ENCODE measurements around the gene HTR3C.

HTR3C gene

GRCh38 chr3:184040010-184040409 lies 12.8 kb upstream of the HTR3C start:
- TF ChIP-seq FOXP2 (optimal IDR thresholded peaks at IDR 0.05; ENCODE audit: borderline replicate concordance, extremely low read depth, extremely low read length, insufficient read depth) (no peak), POLR2AphosphoS5 (IDR thresholded peaks at IDR 0.05; ENCODE audit: low read depth, low read length) (no peak), SIN3A (IDR thresholded peaks at IDR 0.05; ENCODE audit: borderline replicate concordance, insufficient read depth, low read length) (no peak), TAF1 (IDR thresholded peaks at IDR 0.05; ENCODE audit: borderline replicate concordance, insufficient read depth, low read length) (no peak)
- TF ChIP-seq, protein P1, sequence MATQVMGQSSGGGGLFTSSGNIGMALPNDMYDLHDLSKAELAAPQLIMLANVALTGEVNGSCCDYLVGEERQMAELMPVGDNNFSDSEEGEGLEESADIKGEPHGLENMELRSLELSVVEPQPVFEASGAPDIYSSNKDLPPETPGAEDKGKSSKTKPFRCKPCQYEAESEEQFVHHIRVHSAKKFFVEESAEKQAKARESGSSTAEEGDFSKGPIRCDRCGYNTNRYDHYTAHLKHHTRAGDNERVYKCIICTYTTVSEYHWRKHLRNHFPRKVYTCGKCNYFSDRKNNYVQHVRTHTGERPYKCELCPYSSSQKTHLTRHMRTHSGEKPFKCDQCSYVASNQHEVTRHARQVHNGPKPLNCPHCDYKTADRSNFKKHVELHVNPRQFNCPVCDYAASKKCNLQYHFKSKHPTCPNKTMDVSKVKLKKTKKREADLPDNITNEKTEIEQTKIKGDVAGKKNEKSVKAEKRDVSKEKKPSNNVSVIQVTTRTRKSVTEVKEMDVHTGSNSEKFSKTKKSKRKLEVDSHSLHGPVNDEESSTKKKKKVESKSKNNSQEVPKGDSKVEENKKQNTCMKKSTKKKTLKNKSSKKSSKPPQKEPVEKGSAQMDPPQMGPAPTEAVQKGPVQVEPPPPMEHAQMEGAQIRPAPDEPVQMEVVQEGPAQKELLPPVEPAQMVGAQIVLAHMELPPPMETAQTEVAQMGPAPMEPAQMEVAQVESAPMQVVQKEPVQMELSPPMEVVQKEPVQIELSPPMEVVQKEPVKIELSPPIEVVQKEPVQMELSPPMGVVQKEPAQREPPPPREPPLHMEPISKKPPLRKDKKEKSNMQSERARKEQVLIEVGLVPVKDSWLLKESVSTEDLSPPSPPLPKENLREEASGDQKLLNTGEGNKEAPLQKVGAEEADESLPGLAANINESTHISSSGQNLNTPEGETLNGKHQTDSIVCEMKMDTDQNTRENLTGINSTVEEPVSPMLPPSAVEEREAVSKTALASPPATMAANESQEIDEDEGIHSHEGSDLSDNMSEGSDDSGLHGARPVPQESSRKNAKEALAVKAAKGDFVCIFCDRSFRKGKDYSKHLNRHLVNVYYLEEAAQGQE (IDR thresholded peaks at IDR 0.05; ENCODE audit: insufficient read depth in 1 of 2, low read depth in 2 of 2, low read length in 2 of 2), result no peak

GRCh38 chr3:184042617-184043016 lies 10.2 kb upstream of the HTR3C start:
- TF ChIP-seq TAF1 (IDR thresholded peaks at IDR 0.05; ENCODE audit: borderline replicate concordance, insufficient read depth, low read length), result no peak

GRCh38 chr3:184045995-184046394 lies 6.9 kb upstream of the HTR3C start:
- TF ChIP-seq POLR2AphosphoS5 (IDR thresholded peaks at IDR 0.05; ENCODE audit: low read depth, low read length) (no peak), SIN3A (IDR thresholded peaks at IDR 0.05; ENCODE audit: borderline replicate concordance, insufficient read depth, low read length) (no peak), TAF1 (IDR thresholded peaks at IDR 0.05; ENCODE audit: borderline replicate concordance, insufficient read depth, low read length) (no peak), FOXP2 (optimal IDR thresholded peaks at IDR 0.05; ENCODE audit: borderline replicate concordance, extremely low read depth, extremely low read length, insufficient read depth) (no peak)
- TF ChIP-seq, protein P1 (IDR thresholded peaks at IDR 0.05; ENCODE audit: insufficient read depth in 1 of 2, low read depth in 2 of 2, low read length in 2 of 2), result no peak

DNA sequence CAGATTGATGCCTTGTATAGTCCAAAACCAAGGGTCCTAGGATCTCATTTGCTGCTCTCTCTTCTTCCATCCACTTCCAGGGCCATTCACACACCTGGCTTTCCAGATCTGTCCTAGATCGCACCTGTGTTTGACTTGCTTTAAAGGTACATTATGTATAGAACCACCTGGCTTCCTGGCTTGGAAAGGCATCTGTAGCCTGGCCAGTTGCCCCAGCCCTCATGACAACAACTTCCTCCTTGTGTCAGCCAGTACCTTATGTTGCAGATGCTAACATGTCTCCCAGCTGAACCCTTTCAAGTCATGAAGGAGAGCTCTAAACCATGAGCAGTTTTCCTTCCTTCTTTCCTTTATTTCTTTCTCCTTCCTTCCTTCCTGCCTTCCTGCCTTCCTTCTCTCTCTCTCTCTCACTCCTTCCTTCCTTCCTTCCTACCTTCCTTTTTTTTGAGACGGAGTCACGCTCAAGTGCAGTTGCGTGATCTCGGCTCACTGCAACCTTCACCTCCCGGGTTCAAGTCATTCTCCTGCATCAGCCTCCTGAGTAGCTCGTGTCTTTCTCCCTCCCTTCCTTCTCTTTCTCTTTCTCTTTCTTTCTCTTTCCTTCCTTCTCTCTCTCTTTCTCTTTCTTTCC lies 2.5 kb upstream of the HTR3C start:
- TF ChIP-seq TAF1 (IDR thresholded peaks at IDR 0.05; ENCODE audit: borderline replicate concordance, insufficient read depth, low read length), result no peak
- TF ChIP-seq POLR2AphosphoS5 (IDR thresholded peaks at IDR 0.05; ENCODE audit: low read depth, low read length), result no peak
- TF ChIP-seq FOXP2 (optimal IDR thresholded peaks at IDR 0.05; ENCODE audit: borderline replicate concordance, extremely low read depth, extremely low read length, insufficient read depth), result no peak
- TF ChIP-seq SIN3A (IDR thresholded peaks at IDR 0.05; ENCODE audit: borderline replicate concordance, insufficient read depth, low read length), result no peak
- TF ChIP-seq, protein P1 (IDR thresholded peaks at IDR 0.05; ENCODE audit: insufficient read depth in 1 of 2, low read depth in 2 of 2, low read length in 2 of 2), result no peak

DNA sequence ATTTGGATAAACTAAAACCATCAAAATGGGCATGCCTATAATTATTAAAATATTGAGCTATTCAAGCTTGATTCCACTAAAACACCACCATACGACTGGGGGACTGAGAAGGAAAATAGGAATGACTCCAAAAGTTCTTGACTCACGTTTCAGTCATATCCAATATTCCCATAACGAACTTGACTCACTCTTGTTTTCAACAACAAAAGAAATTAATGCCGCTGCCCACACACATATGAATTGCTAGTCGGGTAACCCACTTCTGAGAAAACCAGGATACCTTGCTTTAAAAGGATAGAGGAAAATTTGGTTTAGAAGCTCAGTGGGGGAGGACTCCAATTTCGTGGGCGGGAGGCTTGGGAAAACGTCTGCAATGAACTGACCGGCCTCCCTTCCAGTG lies 5.2 kb downstream of the HTR3C start:
- TF ChIP-seq, protein P1 (IDR thresholded peaks at IDR 0.05; ENCODE audit: insufficient read depth in 1 of 2, low read depth in 2 of 2, low read length in 2 of 2), result no peak
- TF ChIP-seq TAF1 (IDR thresholded peaks at IDR 0.05; ENCODE audit: borderline replicate concordance, insufficient read depth, low read length) (no peak), FOXP2 (optimal IDR thresholded peaks at IDR 0.05; ENCODE audit: borderline replicate concordance, extremely low read depth, extremely low read length, insufficient read depth) (no peak), SIN3A (IDR thresholded peaks at IDR 0.05; ENCODE audit: borderline replicate concordance, insufficient read depth, low read length) (no peak), POLR2AphosphoS5 (IDR thresholded peaks at IDR 0.05; ENCODE audit: low read depth, low read length) (no peak)

All from PFSK-1 (cell line).